Renal pelvis (tissue), 4 donors: ENCODE measurements around the gene MIA2. TPM values are rescaled to one million over a fixed set of nuclear protein-coding genes. Genes with fewer than 3 reads are reported as not detected.
"Not testable (repeated sequence)": the region's sequence is repeated elsewhere in the genome, so short reads cannot be mapped to it uniquely, and the experiment has no call there.

ENCODE experiments used
- DNase-seq: peaks from one replicate; pipeline ENCODE4 v3.0.0-alpha.2; 2013
- polyA plus RNA-seq, 3 donors: library from polyadenylated mRNA; unstranded; fragments of 120-200 nt; gene quantifications; one replicate each; pipeline ENCODE4 v1.2.1, GENCODE V29; 2013; ENCODE audit not compliant: insufficient read length in 3 of 3

The MIA2 gene
- polyA plus RNA-seq, 3 donors: 66.4 to 89.6 (median 77.6) TPM

DNA sequence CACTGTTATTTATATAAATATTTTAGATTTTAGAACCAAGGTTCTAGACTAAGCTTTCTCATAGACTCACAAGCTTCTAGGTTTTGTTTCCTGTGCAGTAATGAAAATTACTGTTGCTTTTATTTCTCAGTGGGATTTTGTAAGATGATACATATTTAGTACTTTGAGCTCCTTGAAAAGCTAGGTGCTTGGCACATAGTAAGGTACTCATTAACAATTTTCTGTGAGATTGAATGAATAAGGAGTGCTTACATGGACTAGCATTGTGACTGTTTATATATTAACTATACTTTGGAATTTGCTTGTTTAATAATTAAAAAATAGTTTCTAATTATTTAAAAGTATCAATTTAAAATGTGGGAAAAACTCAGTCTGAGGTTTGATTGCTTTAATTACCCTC is 85.7 kb downstream of the MIA2 start:
- no peak for DNase-seq

DNA sequence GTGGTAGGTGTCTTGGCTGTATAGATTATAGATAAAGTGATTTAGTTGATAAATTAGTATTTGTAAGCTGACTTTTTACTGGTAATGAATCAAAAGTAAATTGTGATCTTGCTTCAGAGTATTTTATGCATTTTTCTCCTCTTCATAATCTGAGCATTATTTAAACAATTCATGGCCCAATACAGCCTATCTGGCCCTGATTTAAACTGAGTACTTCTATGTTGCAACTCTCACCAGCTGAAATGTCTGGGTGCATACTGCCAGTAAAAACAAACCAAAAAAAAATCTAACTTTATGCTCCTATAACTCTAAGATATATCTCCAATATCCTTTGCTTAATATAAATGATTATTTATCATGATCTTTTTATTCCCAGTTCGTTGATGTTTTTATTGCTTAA is 86.6 kb downstream of the MIA2 start:
- no peak for DNase-seq

DNA sequence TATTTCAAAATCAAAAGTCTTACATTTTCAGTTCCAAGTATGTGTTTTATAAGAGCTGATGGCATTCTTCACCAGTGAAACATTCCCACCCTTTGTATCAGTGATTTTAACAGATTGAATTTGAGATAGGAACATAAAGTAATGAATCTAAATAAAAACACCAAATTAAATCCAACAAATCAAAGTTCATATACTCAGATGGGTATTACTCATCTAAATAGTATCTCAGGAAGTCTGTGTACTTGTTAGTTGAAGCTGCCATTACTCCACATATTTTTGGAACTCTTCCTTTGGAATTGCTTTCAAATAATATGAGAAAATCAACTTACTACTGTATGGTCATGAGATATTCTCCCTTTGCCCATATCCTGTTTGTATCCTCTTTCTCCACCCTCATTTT is 89.1 kb downstream of the MIA2 start:
- DNase-seq: no peak

DNA sequence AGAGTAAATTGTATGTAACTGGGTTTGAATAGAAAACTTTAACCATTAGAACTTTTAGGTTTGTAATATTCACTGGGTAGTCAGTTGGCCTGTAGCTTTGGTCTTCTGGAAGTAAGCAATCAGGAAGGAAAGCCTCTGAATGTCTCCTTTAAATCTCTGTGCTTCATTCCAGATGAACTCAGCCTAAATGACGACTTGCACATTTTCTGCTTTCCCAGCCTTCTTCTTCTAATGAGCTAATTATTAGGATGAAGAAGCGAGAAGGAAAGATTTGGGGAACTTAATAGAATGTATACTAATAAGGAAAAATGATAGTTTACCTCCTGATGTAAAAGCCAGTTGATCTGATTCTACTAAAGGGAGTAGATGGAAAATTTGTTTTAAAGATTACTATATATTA is 90.4 kb downstream of the MIA2 start:
- no peak for DNase-seq

DNA sequence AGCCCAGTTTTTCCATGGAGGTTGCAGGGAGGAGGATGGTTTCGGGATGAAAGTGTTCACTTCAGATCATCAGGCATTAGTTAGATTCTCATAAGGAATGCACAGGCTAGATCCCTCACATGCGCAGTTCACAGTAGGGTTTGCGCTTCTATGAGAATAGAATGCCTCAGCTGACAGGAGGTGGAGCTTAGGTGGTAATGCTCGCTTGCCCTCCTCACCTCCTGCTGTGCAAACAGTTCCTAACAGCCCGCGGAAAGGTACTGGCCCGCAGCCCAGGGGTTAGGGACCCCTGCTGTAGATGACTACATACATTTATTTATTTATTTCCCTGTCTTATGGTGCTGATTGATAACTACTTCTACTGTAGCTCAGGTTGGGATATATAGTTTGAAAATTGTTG is 105.3 kb downstream of the MIA2 start:
- DNase-seq: no peak

DNA sequence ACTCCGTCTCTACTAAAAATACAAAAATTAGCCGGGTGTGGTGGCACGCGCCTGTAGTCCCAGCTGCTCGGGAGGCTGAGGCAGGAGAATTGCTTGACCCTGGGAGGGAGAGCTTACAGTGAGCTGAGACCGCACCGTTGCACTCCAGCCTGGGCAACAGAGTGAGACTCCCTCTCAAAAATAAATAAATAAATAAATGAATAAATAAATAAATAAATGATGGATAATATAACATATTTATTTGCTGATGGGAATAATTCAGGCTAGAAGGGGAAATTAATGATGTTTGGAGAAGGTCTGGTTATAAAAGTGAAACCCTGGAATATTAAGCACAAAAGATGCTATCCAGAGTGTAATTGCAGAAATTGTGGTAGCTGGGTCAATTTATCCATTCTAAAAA is 107.4 kb downstream of the MIA2 start:
- DNase-seq: not testable (repeated sequence)

DNA sequence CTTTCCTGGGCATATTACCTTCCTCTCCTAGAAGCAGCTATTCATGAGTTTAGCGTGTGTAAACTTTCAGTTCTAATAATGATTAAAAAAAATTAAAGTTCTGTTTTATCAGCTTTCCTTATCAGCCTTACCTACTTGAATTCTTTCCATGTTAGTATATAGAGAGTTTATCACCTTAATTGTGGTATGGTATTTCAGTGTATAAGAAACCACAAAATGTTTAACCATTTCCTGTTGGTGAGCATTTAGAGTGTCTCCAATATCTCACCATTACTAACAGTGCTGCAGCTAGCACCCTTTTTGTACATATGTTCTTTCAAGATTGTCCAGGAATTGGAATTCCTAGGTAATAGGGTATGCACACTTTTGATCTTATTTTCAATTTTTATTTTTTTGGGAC is 109.1 kb downstream of the MIA2 start:
- no peak for DNase-seq

DNA sequence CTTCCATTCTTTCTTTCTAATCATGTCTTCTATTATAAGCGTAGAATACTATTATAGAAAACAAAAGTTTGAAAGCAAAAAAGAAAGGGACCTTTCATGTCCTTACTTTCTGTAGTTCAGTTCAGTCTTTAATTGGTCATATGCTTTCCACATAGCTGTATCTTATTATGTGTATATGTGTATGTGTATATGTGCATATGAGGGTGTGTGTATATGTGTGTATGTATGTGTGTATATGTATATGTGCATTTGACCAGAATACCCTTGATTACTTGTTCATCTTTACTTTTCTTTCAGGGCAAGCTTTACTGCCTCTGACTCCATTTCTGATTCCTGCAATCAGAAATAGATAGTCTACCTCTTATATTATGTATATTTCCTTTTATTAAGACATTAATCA is 109.9 kb downstream of the MIA2 start:
- DNase-seq: no peak

DNA sequence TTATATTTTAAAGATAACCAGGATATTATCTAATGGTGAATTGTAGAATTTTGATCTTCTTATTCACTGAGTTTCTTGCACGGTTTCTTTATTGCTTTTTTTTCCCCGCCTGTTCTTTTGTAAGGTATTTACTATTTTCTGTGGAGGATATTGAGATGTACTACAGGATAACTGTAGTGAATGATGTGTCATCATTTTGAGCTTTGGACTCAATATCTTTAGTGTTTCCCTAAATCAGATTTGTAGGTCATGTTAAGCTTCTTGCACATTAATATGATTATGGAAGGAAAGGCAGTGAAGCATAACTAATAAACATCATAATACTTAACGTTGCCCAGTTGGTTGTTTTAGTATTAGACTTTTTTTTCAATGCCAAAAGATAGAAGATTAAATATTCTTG is 117.2 kb downstream of the MIA2 start:
- no peak for DNase-seq

DNA sequence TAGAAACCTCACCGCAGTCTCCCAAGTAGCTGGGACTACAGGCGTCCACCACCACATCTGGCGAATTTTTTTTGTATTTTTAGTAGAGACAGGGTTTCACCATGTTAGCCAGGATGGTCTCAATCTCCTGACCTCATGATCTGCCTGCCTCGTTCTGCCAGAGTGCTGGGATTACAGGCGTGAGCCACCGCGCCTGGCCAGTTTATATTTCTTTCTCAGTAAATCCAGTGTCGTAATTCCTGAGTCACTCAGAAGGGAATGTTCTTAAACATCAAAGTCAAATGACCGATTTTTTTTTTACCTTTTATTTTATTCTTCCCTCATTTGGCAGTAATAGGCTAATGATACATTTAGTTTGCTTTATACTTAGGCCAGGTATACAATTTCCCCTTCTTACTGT is 118.0 kb downstream of the MIA2 start:
- no peak for DNase-seq

DNA sequence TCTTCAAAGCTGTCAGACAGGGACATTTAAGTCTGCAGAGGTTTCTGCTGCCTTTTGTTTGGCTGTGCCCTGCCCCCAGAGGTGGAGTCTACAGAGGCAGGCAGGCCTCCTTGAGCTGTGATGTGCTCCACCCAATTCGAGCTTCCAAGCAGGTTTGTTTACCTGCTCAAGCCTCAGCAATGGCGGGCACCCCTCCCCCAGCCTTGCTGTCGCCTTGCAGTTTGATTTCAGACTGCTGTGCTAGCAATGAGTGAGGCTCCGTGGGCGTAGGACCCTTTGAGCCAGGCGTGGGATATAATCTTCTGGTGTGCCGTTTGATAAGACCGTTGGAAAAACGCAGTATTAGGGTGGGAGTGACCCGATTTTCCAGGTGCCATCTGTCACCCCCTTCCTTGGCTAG is 125.4 kb downstream of the MIA2 start:
- not testable (repeated sequence) for DNase-seq

DNA sequence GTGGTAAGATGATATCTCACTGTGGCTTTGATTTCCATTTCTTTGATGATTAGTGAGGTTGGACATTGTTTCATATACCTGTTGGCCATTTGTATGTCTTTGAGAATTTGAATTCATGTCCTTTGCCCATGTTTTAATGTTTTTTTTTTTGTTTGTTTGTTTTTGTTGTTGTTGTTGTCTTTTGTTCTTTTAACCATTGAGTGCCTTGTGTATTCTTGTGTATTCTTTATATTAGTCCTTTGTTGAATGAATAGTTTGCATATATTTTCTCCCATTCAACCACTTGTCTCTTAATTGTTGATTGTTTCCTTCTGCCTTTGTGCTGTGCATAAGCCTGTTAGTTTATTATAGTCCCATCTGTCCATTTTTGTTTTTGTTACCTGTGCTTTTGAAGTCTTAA is 126.6 kb downstream of the MIA2 start:
- no peak for DNase-seq

DNA sequence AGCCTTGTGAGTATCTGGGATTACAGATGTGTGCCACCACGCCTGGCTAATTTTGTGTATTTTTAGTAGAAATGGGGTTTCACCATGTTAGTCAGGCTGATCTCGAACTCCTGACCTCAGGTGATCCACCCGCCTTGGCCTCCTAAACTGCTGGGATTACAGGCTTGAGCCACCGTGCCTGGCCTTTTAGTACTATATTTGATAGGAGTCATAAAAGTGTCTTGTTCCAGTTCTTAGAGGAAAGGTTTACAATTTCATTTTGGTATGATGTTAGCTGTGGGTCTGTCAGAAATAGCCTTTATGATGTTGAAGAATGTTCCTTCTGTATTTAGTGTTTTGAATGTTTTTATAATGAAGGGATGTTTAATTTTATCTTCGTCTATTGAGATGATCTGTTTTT is 127.8 kb downstream of the MIA2 start:
- not testable (repeated sequence) for DNase-seq

DNA sequence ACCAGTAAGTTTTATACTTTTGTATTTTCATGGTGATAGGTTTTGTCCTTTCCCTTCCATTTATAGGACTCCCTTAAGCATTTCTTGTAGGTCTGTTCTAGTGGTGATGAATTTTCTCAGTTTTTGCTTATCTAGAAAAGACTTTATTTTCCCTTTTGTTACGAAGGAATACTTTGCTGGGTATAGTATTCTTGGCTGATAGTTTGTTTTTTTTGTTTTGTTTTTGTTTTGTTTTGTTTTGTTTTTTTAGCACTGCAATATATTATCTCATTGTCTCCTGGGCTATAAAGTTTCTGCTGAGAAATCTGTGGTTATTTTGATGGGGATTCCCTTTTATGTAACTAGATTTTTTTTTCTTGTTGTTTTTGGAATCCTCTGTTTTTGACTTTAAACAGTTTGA is 130.8 kb downstream of the MIA2 start:
- DNase-seq: no peak

DNA sequence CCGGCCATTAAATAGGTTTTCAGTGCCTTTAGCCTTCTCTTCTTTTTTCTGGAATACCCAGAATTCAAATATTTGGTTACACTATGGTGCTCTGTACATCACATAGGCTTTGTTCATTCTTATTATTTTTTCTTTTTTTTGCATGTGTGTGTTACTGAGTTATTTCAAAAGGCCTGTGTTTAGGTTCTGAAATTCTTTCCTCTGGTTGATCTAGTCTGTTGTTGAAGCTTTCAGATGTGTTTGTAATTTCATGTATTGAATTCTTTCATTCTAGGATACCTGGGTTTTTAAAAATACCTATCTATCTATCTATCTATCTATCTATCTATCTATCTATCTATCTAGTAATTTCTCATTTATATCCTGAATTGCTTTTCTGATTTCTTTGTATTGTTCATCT is 131.6 kb downstream of the MIA2 start:
- no peak for DNase-seq

DNA sequence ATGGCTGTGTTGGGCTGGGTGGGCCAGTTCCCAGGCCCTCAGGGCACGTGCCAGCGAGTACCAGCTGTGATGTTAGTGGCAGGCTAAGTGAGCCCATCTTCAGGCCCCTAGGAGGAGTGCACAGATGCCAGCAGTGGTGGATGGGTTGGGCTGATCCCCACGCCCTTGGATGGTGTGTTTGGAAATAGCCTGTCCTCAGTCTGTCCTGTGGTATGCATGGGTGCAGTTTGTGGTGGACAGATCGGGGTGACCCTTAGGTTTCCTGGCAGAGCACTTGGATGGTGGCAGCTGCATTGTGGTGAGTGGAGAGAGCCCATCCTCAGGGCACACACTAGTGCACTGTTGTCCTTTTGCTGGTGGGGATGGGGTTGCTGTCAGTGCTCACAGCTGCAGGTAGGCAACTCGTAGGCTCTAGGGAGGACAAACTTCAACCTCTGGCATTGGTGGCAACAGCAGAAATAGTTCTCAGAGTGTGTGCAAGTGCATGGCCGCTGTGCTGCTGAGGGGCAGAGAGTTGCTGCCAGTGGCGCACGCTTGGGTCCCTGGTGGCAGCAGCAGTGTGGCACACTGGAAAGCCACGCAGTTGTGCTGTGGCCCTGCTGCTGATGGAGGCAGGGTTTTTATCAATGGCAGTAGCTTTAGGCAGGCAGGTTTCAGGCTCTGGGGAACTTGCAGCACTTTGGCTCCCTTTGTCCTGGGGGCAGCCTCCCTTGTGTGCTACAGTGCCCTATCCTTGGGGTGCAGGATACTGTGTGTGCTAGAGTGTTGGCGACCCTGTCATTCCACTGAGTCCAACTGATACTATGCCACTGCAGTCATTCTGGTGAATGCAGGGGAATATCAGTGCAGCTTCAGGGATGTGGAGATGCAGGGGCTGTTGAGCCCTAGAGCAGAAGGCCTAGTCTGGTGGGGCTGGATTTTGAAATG is 133.0 kb downstream of the MIA2 start:
- DNase-seq: no peak

DNA sequence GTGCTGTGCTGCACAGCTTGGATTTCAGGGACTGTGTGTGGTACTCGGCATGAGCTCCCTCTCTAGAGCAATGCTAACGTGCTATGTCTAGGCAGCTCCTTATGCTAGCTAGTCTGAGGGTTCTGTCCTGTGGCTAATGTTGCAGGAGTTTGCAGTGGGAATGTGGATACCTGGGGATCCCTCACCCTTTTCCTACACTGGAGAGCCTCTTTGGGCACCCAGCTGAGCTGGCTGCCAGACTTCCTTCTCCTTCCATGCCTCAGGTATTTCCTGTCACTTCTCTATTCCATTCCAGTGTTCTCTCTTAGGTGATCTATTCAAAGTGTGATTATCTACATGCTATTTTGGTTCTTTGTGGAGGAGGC is 133.7 kb downstream of the MIA2 start:
- DNase-seq: no peak

DNA sequence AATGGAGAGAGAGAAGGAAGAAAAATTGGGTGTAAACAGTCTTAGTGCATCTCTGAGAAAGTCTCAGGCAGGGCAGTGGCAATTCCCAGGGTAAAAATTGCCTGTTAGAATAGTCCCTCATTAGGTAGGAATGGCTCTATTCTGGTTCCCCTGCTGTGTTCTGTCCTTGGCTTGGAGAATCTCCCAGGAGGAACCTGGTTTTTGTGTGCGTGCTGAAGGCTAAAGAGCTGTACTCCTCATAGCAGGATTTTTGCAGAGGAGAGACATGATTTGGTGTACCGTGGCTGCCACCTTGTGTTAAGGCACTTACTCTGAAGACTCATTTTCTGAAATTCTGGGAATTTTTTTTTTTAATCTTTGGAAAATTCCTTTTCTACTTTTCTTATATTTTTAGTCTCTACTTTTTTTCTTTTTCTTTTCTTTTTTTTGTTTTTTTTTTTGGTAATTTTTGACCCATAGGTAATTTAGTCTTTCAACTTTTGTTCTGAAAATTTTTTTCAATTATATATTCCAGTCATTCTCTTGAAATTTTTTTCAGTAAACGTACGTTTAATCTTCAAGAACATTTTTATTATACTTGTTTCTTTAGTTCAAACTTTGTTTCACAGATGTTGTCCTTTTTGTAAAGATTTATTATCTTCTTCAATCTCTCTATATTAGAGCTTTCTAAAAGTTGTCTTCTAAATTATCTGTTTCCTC is 134.7 kb downstream of the MIA2 start:
- DNase-seq: peak; percentile 62

DNA sequence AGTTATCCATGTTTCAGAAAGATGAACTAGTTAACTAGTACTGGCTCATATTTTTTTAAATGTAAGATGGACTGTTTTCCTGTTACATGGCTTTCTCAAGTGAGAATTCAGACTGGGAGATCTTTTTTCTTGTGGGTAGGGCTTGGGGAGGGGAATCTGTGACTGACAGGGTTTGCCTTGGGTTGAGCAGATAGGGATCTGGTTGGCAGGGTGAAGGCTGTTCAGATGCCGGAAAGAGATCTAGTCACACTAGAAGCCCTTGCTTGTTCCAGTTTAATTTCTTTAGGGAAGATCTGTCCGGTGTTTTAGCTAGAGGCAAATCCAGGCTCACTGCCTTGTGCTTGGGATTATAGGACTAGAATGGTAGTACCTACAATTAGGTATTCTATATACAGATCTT is 135.3 kb downstream of the MIA2 start:
- no peak for DNase-seq

DNA sequence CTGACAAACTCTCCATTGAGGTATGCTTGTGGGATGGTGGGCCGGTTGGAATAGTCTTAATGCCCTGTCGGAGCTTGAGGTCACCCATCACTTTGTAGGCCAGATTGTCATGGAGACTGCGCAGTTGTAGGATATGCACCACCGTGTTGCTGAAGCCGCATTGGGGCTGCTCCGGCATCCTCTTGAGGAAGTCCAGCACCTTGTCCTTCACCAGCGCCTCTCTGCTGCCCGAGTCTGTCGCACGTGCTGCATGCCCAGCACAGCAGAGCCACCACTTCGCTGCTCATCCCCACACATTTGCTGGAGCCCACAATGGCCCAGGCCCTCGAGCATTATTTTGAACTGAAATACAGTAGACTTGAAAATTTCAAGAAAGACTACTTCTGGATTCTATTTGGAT is 136.7 kb downstream of the MIA2 start:
- DNase-seq: no peak

DNA sequence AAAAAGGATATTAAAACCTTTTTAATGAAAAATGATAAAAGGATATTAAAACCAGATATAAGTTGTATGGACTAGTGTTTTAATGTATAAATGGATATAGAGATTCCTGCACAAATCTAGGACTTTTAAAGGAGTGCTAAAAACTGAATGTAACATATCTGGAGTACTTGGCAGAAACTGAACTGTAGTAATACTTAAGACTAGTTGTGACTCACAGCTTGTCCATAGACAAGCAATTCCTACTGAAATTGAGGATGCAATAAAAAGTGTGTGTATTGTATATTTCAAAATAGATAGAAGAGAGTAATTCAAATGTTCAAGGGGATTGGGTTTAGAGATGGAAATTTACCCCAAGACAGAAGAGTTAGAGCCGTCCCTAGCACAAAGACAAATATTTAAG is 138.9 kb downstream of the MIA2 start:
- no peak for DNase-seq

DNA sequence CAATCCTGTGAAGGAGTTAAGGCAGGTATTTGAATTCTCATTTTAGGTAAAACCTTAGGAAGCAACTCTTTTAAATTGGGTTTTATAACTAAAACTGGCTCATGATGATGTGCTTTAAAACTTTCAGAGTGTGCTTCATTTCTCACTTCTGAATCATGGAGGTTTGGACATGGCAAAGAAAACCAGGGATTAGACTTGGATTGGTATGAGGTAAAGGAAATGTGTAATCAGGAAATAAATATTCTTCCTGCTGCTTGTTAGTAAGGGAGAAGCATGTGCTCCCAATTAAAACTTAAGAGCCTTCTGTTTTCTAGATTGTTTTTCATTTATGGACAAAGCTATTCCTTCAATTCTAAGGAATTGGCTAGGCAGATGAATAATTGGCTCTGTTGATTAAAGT is 141.1 kb downstream of the MIA2 start:
- DNase-seq: no peak

DNA sequence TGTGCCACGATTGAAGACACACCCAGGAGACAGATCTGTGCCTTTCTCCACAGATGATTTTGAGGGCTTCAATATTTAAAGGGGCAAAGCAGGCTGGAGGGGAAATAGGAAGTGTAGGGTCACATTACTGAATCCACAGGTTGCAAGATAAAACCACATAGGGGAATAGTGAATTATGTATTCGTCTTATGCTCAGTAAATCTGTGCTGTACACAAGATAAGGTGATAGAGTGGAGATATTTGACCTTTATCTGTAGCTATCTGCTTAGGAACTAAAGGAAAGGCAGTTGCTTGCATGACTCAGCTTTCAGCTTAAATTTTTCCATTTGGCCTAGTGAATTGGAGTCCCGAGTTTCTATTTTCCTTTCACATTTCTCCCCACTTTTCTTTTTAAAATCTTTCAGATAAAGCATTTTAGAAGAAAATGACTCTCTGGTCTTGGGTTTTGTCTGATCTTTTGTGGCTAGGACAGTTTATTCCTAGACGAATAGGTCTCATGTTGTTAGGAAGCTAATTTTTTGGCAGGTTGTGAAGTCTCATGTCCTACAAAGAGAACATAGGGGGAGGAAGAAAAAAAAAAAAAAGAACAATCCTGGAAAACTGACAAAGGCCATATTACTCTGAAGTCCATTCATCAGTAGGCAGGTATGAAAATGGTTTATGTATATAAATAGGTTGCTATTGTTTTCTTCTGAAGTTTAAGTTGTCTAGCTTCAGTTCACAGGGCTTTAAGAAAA is 143.1 kb downstream of the MIA2 start:
- no peak for DNase-seq
